Ishikawa (cell line): Measurements from ENCODE around the gene ING2.

Experiments used
- CEBPB ChIP-seq: IDR thresholded peaks from 2 replicates; pipeline ENCODE4 v1.6.1; 2012
- CREB1 ChIP-seq: IDR thresholded peaks from 2 replicates; pipeline ENCODE4 v1.6.1; 2012; ENCODE audit warnings: low read depth
- EGR1 ChIP-seq: IDR thresholded peaks from 2 replicates; pipeline ENCODE4 v1.6.1; 2012
- EP300 ChIP-seq: IDR thresholded peaks from 2 replicates; pipeline ENCODE4 v1.6.1; 2012; ENCODE audit warnings: borderline replicate concordance
- FOXM1 ChIP-seq: IDR thresholded peaks from 2 replicates; pipeline ENCODE4 v1.6.1; 2012; ENCODE audit warnings: low read depth, borderline replicate concordance
- NFIC ChIP-seq: IDR thresholded peaks from 2 replicates; pipeline ENCODE4 v1.6.1; 2012
- RAD21 ChIP-seq: IDR thresholded peaks from 2 replicates; pipeline ENCODE4 v1.6.1; 2012; ENCODE audit warnings: low read depth
- TAF1 ChIP-seq: IDR thresholded peaks from 2 replicates; pipeline ENCODE4 v1.6.1; 2012; ENCODE audit warnings: low read depth, mild to moderate bottlenecking
- TCF12 ChIP-seq: IDR thresholded peaks from 2 replicates; pipeline ENCODE4 v1.6.1; 2012; ENCODE audit warnings: low read depth
- TEAD4 ChIP-seq: IDR thresholded peaks from 2 replicates; pipeline ENCODE4 v1.6.1; 2012
- YY1 ChIP-seq: IDR thresholded peaks from 2 replicates; pipeline ENCODE4 v1.6.1; 2012; ENCODE audit warnings: low read depth
- ZBTB7A ChIP-seq: IDR thresholded peaks from 2 replicates; pipeline ENCODE4 v1.6.1; 2012; ENCODE audit warnings: low read depth
- TF ChIP-seq, protein P1 (sequence below): IDR thresholded peaks from 2 replicates; pipeline ENCODE4 v1.6.1; 2012
- TF ChIP-seq, protein P2 (sequence below): IDR thresholded peaks from 2 replicates; pipeline ENCODE4 v1.6.1; 2012; ENCODE audit warnings: low read depth, mild to moderate bottlenecking
- TF ChIP-seq, protein P3 (sequence below): IDR thresholded peaks from 2 replicates; pipeline ENCODE4 v1.6.1; 2012

The ING2 gene, protein sequence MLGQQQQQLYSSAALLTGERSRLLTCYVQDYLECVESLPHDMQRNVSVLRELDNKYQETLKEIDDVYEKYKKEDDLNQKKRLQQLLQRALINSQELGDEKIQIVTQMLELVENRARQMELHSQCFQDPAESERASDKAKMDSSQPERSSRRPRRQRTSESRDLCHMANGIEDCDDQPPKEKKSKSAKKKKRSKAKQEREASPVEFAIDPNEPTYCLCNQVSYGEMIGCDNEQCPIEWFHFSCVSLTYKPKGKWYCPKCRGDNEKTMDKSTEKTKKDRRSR

DNA sequence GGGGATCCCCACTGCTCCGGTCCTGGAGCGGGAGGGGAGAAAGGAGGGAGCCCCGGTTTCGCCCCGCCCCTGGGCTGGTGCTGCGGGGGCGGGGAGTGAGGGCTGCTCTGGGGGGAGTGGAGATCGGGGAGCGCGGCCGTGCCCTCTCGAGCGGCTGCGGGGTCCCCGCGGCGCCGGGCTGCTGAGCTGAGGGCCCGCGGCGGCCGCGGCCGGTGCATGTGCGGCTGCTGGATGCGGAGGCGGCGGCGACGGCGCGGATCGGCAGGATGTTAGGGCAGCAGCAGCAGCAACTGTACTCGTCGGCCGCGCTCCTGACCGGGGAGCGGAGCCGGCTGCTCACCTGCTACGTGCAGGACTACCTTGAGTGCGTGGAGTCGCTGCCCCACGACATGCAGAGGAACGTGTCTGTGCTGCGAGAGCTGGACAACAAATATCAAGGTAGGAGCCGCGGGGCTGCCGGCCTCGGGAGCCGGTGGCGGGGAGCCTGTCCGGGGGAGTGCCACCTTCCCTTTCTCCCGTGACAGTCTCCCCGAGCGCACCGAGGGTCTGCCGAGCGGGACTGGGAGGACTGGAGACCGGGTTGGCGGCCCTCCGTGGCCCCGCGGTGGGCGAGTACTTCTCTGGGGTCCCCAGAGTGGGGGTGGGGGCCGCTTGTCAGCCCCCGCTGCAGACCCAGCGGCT lies at the start of gene ING2:
Gene ING2, plus strand, starts transcription at position 129 of the 681 bp plus-strand sequence. Its CDS starts 138 bp downstream, at position 267.
- TF ChIP-seq TCF12: no peak
- TF ChIP-seq TEAD4: no peak
- no peak for TF ChIP-seq RAD21
- peak; percentile 38; the same call in 1 of the 2 replicates for TF ChIP-seq TAF1
- TF ChIP-seq YY1: 0 out of 2 replicates have a peak, but pooled peaks have one; percentile 8
- no peak for TF ChIP-seq EP300
- TF ChIP-seq FOXM1: 0 out of 2 replicates have a peak, but pooled peaks have one; percentile 10
- TF ChIP-seq CREB1: no peak
- TF ChIP-seq, protein P1, sequence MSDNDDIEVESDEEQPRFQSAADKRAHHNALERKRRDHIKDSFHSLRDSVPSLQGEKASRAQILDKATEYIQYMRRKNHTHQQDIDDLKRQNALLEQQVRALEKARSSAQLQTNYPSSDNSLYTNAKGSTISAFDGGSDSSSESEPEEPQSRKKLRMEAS: peak; percentile 31
- TF ChIP-seq EGR1: peak; percentile 90
- no peak for TF ChIP-seq CEBPB
- TF ChIP-seq NFIC: no peak
- TF ChIP-seq, protein P2, sequence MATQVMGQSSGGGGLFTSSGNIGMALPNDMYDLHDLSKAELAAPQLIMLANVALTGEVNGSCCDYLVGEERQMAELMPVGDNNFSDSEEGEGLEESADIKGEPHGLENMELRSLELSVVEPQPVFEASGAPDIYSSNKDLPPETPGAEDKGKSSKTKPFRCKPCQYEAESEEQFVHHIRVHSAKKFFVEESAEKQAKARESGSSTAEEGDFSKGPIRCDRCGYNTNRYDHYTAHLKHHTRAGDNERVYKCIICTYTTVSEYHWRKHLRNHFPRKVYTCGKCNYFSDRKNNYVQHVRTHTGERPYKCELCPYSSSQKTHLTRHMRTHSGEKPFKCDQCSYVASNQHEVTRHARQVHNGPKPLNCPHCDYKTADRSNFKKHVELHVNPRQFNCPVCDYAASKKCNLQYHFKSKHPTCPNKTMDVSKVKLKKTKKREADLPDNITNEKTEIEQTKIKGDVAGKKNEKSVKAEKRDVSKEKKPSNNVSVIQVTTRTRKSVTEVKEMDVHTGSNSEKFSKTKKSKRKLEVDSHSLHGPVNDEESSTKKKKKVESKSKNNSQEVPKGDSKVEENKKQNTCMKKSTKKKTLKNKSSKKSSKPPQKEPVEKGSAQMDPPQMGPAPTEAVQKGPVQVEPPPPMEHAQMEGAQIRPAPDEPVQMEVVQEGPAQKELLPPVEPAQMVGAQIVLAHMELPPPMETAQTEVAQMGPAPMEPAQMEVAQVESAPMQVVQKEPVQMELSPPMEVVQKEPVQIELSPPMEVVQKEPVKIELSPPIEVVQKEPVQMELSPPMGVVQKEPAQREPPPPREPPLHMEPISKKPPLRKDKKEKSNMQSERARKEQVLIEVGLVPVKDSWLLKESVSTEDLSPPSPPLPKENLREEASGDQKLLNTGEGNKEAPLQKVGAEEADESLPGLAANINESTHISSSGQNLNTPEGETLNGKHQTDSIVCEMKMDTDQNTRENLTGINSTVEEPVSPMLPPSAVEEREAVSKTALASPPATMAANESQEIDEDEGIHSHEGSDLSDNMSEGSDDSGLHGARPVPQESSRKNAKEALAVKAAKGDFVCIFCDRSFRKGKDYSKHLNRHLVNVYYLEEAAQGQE: no peak
- TF ChIP-seq ZBTB7A: no peak; the same call in 1 of the 2 replicates
- TF ChIP-seq, protein P3, sequence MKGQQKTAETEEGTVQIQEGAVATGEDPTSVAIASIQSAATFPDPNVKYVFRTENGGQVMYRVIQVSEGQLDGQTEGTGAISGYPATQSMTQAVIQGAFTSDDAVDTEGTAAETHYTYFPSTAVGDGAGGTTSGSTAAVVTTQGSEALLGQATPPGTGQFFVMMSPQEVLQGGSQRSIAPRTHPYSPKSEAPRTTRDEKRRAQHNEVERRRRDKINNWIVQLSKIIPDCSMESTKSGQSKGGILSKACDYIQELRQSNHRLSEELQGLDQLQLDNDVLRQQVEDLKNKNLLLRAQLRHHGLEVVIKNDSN: no peak

DNA sequence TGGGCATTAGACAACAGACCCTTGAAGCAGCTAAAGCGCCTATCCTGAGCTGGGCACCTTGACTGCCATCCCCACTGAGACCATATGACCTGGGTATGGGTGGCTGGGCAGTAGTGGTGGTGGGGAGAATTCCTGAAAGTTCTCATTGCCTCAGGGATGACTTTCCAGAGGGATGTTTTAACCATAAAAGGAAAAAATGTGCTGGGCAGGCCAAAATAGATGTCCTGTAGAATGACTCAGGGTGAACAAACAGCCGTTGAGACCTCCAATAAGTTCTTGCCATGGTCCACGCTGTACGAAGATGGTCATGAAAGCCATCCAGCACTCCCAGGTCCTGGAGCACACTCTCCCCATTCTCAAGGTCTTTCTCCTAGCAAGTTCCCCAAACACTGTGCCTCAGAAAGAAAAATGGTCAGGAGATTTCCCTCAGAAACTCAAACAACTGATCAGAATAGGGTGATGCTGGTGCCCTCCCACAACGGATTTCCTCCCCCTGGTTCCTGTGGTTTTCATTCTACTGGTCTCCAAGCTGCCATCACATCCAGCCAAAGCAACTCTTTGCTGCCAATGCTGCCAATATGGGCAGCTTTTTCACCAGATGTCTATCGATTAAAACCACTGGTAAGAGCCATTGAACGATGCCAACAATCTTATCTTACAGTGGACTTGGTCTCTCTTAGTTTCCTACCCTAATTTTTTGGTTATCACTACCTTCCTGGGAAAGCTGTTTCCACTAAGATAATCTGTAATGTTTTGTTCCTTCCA lies 49.2 kb upstream of the ING2 start:
- TF ChIP-seq CREB1 (no peak), NFIC (no peak), TAF1 (no peak), FOXM1 (no peak), TCF12 (no peak), YY1 (no peak), ZBTB7A (no peak), EGR1 (no peak), RAD21 (no peak)

DNA sequence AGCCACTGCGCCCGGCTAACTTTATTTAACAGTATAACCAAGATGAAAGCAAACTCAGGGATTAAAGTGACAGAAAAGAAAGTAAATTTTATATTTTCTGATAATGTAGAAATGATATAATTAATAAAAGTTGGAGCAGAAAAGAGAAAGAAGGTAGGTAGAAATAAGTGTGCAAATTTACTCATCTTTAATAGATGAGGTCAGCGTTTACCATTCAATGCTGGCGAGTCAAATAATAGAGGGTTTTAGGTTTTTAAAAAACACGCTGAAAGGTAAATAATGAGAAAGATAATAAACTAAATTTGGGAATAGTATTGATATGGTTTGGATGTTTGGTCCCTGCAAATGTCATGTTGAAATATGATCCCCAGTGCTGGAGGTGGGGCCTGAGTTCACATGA lies 46.9 kb upstream of the ING2 start:
- TF ChIP-seq EGR1 (no peak), TEAD4 (no peak), TCF12 (no peak), EP300 (no peak), CREB1 (no peak), CEBPB (no peak)
- TF ChIP-seq, protein P2: no peak

DNA sequence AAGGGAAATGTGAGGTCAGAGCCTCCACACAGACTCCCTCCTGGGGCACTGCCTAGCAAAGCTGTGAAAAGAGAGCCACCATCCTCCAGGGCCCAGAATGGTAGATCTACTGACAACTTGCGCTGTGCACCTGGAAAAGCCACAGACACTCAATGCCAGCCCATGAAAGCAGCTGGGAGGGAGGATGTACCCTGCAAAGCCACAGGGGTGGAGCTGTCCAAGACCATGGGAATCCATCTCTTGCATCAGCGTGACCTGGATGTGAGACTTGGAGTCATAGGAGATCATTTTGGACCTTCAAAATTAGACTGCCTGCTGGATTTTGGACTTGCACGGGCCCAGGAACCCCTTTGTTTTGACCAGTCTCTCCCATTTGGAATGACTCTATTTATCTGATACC lies 37.6 kb upstream of the ING2 start:
- no peak for TF ChIP-seq FOXM1
- TF ChIP-seq, protein P1: no peak
- TF ChIP-seq, protein P2: no peak
- TF ChIP-seq ZBTB7A: no peak
- TF ChIP-seq TEAD4: no peak
- no peak for TF ChIP-seq CREB1
- TF ChIP-seq EP300: no peak
- no peak for TF ChIP-seq TCF12
- TF ChIP-seq CEBPB: no peak
- no peak for TF ChIP-seq EGR1
- TF ChIP-seq TAF1: no peak
- TF ChIP-seq, protein P3: no peak
- TF ChIP-seq RAD21: no peak
- no peak for TF ChIP-seq YY1
- TF ChIP-seq NFIC: no peak
